Mucosa of descending colon (tissue), 3 donors: ENCODE measurements around the gene FBH1. TPM values are rescaled to one million over a fixed set of nuclear protein-coding genes. Genes with fewer than 3 reads are reported as not detected.

Source experiments
- ATAC-seq: fragments of 200-7000 bp; cut with Tn5 transposase; one replicate; pipeline ENCODE4 v1.9.1; 2020; ENCODE audit warnings: mild to moderate bottlenecking, moderate library complexity
- DNase-seq, 3 donors: peaks; one replicate each; pipeline ENCODE4 v3.0.0-alpha.2; 2020
- H3K36me3 ChIP-seq: fragments of 200-600 bp; one replicate; pipeline ENCODE4 v1.8.0; 2021; ENCODE audit warnings: low read depth, mild to moderate bottlenecking
- H3K4me1 ChIP-seq: fragments of 200-600 bp; one replicate; pipeline ENCODE4 v1.8.0; 2021; ENCODE audit warnings: low read depth, mild to moderate bottlenecking
- H3K4me3 ChIP-seq: fragments of 200-600 bp; one replicate; pipeline ENCODE4 v1.8.0; 2021; ENCODE audit warnings: mild to moderate bottlenecking
- H3K9me3 ChIP-seq: fragments of 200-600 bp; one replicate; pipeline ENCODE4 v1.8.0; 2021; ENCODE audit warnings: mild to moderate bottlenecking
- intact Hi-C, 2 donors: fragments of 100-400 bp; cut with DNase I in 1 of 2; cut with micrococcal nuclease in 1 of 2; formaldehyde crosslinking; loops; one replicate each; pipeline versions ENCODE4 v1.11.0 to v1.11.1; 2022; cut with DNase I, micrococcal nuclease
- total RNA-seq, 3 donors: library from RNA; stranded (reverse); fragmentation: NEBNext Ultra II Directional in 2 of 3; extraction: Animal tissue kit (Norgen Biotek cat#: 25700) in 2 of 3; gene quantifications; one replicate each; pipeline versions ENCODE4 v1.2.1 to v1.2.4, GENCODE V29; 2021 to 2023
- TF ChIP-seq, protein P1 (sequence below): fragments of 200-600 bp; IDR thresholded peaks from one replicate; pipeline ENCODE4 v1.8.0; 2022; ENCODE audit warnings: antibody characterized with exemption, mild to moderate bottlenecking
- donor health status: DM: no; HTN: no; CAD: no; lungs with moderate emphysema.
- donor health status: DM: no; HTN: no; CAD: no.
- donor health status: DM: no; HTN: yes; CAD: no.

The FBH1 gene
- total RNA-seq, 3 donors from 2014 or later: 74.1 to 109 (median 100) TPM

DNA sequence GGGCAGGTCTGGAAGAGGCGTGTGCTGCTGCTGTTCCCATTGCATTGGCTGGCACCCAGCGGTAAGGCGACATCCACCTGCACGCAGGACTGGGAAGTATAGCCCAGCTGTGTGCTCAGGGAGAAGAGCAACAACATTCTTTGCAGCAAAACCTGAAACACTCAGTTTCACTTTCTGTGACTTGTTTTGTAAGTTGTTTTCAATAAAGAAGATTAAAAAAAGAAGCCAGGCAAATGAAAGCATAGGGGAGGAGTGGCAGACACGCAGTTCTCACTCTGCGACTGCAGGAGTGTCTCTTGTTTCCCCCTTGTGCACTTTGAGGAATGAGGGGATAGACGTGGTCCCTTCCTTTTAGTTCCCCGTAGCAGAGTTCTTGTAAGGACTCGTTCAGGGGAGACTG lies 5.8 kb downstream of the FBH1 start:
- ATAC-seq (peak; percentile 41), DNase-seq (no peak)
- no peaks in the 10 kb centered on the region for H3K36me3 ChIP-seq
- intact Hi-C loops: no loop called here
- TF ChIP-seq, protein P1, sequence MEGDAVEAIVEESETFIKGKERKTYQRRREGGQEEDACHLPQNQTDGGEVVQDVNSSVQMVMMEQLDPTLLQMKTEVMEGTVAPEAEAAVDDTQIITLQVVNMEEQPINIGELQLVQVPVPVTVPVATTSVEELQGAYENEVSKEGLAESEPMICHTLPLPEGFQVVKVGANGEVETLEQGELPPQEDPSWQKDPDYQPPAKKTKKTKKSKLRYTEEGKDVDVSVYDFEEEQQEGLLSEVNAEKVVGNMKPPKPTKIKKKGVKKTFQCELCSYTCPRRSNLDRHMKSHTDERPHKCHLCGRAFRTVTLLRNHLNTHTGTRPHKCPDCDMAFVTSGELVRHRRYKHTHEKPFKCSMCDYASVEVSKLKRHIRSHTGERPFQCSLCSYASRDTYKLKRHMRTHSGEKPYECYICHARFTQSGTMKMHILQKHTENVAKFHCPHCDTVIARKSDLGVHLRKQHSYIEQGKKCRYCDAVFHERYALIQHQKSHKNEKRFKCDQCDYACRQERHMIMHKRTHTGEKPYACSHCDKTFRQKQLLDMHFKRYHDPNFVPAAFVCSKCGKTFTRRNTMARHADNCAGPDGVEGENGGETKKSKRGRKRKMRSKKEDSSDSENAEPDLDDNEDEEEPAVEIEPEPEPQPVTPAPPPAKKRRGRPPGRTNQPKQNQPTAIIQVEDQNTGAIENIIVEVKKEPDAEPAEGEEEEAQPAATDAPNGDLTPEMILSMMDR: no peak
- no peaks in the 10 kb centered on the region for H3K9me3 ChIP-seq
- H3K4me1 ChIP-seq: peaks cover 21% of the 10 kb centered on the region
- H3K4me3 ChIP-seq: no peak overlapping the region

DNA sequence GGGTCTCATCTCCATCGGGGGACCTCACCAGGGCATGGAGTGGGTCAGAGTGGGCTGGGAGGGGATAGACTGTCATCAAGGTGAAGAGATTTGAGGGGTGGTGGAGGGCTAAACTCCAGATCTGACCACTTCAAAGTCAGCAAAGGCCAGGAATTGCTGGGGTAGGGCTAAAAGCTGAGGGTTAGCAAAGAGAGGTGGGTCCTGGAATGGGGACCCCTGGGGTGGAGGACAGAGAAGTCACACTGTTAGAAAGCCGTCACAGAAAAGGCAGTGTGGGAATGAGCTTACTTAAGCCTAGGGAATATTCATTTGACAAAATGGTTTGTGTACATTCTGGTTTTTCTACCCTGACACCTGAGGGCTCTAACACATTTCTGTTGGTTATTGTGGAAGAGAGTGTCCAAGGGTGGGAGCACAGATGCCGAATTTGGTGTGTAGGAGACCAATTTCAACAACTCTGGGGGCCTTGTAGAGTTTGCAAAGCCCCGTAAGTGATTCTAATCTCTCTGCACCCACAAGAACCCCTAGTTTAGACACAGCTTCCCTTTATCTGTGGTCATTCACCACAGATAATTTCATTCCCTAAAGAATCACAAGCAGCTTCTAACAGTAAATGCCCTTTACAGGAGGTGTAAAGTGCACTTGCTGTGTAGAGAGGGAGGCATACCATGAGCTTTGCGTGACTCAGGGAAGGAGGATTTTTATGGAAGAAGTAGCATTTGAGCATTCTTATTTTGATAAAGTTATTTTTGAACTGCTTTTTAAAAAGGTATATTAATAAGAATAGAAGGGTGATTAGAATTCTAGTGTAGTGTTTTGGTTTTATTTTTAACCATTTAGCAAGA lies 6.4 kb downstream of the FBH1 start:
- Histone ChIP-seq H3K4me1 (peaks cover 15% of the 10 kb centered on the region), H3K9me3 (no peaks in the 10 kb centered on the region), H3K4me3 (no peak overlapping the region), H3K36me3 (no peaks in the 10 kb centered on the region)
- TF ChIP-seq, protein P1: no peak
- intact Hi-C loops: no loop called here
- ATAC-seq: no peak
- no peak for DNase-seq

DNA sequence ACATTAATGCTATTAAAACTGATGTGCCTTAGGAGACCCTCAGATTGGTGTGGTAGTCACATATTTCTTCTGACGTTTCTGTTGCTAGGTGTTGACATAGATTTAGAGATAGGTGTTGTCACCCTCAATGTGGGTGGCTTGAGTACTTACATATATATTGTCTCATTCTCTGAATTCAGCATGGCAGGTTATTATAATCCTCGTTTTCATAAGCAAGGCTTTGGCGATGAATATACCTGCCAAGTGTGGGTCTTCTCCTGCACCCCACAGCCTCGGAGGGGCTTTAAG lies 7.0 kb downstream of the FBH1 start:
- Histone ChIP-seq H3K36me3 (no peaks in the 10 kb centered on the region), H3K4me3 (no peak overlapping the region), H3K9me3 (no peaks in the 10 kb centered on the region), H3K4me1 (peaks cover 9% of the 10 kb centered on the region)
- ATAC-seq (no peak), DNase-seq (no peak)
- intact Hi-C loops: no loop called here
- TF ChIP-seq, protein P1: no peak

DNA sequence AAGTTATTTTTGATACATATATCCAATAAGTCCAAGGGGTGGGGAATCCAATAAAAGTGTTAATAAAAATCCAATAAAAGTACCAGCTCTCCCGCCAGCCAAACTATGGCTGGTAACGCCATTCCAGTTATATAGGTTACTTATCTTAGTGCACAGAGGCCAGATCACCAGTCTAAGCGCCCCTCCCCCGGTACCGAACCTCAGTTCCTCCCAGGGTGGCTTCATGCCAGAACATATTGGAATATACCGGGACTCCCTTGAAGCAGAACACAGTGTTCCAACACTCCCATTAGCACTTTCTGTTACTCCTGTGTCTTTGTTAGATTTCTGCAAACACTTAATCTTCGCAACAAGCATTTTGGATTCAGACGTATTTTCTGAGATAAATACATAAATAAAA lies 7.5 kb downstream of the FBH1 start:
- intact Hi-C loops: no loop called here
- DNase-seq: no peak

DNA sequence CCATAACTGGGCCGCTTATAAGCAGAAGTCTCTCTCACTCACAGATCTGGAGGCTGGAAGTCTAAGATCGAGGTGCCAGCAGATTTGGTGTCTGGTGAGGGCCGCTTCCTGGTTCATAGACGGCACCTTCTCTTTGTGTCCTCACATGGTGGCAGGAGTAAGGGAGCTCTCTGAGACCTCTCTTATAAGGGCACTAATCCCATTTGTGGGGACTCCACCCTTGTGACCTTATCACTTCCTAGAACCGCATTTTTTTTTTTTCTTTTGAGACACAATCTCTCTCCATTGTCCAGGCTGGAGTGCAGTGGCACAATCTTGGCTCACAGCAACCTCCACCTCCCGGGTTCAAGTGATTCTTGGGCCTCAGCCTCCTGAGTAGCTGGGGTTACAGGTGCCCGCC lies 8.1 kb downstream of the FBH1 start:
- no peaks in the 10 kb centered on the region for H3K9me3 ChIP-seq
- ATAC-seq: no peak
- intact Hi-C loops: no loop called here

More for the DNA sequence above, 7.5 kb downstream of the FBH1 start:
- ATAC-seq: no peak
- Histone ChIP-seq H3K4me3 (no peak overlapping the region), H3K36me3 (no peaks in the 10 kb centered on the region), H3K4me1 (peaks cover 4% of the 10 kb centered on the region), H3K9me3 (no peaks in the 10 kb centered on the region)
- TF ChIP-seq, protein P1: no peak

More for the DNA sequence above, 8.1 kb downstream of the FBH1 start:
- TF ChIP-seq, protein P1: no peak
- Histone ChIP-seq H3K4me3 (no peak overlapping the region), H3K36me3 (no peaks in the 10 kb centered on the region), H3K4me1 (no peaks in the 10 kb centered on the region)
- DNase-seq: no peak
